Caki2 (cell line): ENCODE data around the gene BARHL1. TPM values are rescaled to one million over a fixed set of nuclear protein-coding genes. Genes with fewer than 3 reads are reported as not detected.

ENCODE experiments used
- DNase-seq: peaks from one replicate; pipeline ENCODE4 v3.0.0-alpha.2; 2015; ENCODE audit warnings: low read depth
- in situ Hi-C: cut with HindIII; loops from 2 replicates; pipeline ENCODE4 v1.10.0; 2016; ENCODE audit warnings: low sequenced_read_pairs, low pct_unique_long_range_greater_than_20kb, mixed read lengths
- total RNA-seq: library from RNA; depleted of rRNA; stranded (reverse); fragments of >200 nt; shearing (Covaris generic); gene quantifications from 2 replicates; pipeline ENCODE4 v1.2.3, GENCODE V29; 2014; ENCODE audit warnings: low replicate concordance; rRNA removed

BARHL1 gene
- total RNA-seq, result not detected in 2 replicates

- in situ Hi-C loops, result no loop called here
These were observed at the start of gene BARHL1 for GRCh38 chr9:132582276-132582785. BARHL1 (plus strand) TSS chr9:132582606; CDS start chr9:132582798, 192 bp downstream.

GRCh38 chr9:132534832-132535231, 47.6 kb upstream of the BARHL1 start:
- no peak for DNase-seq
- in situ Hi-C loops, result no loop called here

More at GRCh38 chr9:132582276-132582785, at the start of gene BARHL1:
- no peak for DNase-seq

- in situ Hi-C loops, result no loop called here
- no peak for DNase-seq
These were observed 46.3 kb upstream of the BARHL1 start for GRCh38 chr9:132536124-132536523.

GRCh38 chr9:132537352-132537751, 45.1 kb upstream of the BARHL1 start:
- no peak for DNase-seq
- in situ Hi-C loops, result no loop called here

- in situ Hi-C loops, result no loop called here
- peak; percentile 65 for DNase-seq
These were observed 44.3 kb upstream of the BARHL1 start for GRCh38 chr9:132538071-132538470.

- no peak for DNase-seq
- in situ Hi-C loops, result no loop called here
These were observed 43.3 kb upstream of the BARHL1 start for GRCh38 chr9:132539096-132539495.

- no peak for DNase-seq
- in situ Hi-C loops, result no loop called here
These were observed 41.4 kb upstream of the BARHL1 start for GRCh38 chr9:132541051-132541450.

- no peak for DNase-seq
- in situ Hi-C loops, result no loop called here
These were observed 40.3 kb upstream of the BARHL1 start for GRCh38 chr9:132541870-132542830.

GRCh38 chr9:132543251-132543650, 39.2 kb upstream of the BARHL1 start:
- in situ Hi-C loops, result no loop called here

GRCh38 chr9:132543960-132544359, 38.4 kb upstream of the BARHL1 start:
- no peak for DNase-seq
- in situ Hi-C loops, result no loop called here

More at GRCh38 chr9:132543251-132543650, 39.2 kb upstream of the BARHL1 start:
- DNase-seq, result no peak

- in situ Hi-C loops, result no loop called here
These were observed 36.8 kb upstream of the BARHL1 start for GRCh38 chr9:132545578-132545977.

GRCh38 chr9:132546148-132547051, 36.0 kb upstream of the BARHL1 start:
- no peak for DNase-seq
- in situ Hi-C loops, result no loop called here

More at GRCh38 chr9:132545578-132545977, 36.8 kb upstream of the BARHL1 start:
- no peak for DNase-seq

GRCh38 chr9:132547052-132547431, 35.4 kb upstream of the BARHL1 start:
- in situ Hi-C loops, result no loop called here
- no peak for DNase-seq

GRCh38 chr9:132547436-132547835, 35.0 kb upstream of the BARHL1 start:
- DNase-seq, result no peak
- in situ Hi-C loops, result no loop called here

GRCh38 chr9:132547976-132548730, 34.3 kb upstream of the BARHL1 start:
- in situ Hi-C loops, result no loop called here

GRCh38 chr9:132548751-132549640, 33.4 kb upstream of the BARHL1 start:
- in situ Hi-C loops, result no loop called here
- no peak for DNase-seq

More at GRCh38 chr9:132547976-132548730, 34.3 kb upstream of the BARHL1 start:
- no peak for DNase-seq

GRCh38 chr9:132551556-132551955, 30.9 kb upstream of the BARHL1 start:
- in situ Hi-C loops, result no loop called here
- DNase-seq, result no peak
